Measurements from ENCODE around the gene OXTR.

Gene OXTR

GRCh38 chr3:8777201-8777977 lies 8.0 kb upstream of the OXTR start:
- Histone ChIP-seq H3K27me3 (ENCODE audit: control insufficient read depth, insufficient read depth, low read length) (no peaks in the 10 kb centered on the region), H3K9me3 (ENCODE audit: control insufficient read depth, low read length) (no peaks in the 10 kb centered on the region), H3K36me3 (ENCODE audit: control insufficient read depth, insufficient read depth, low read length) (no peaks in the 10 kb centered on the region), H3K4me1 (no peaks in the 10 kb centered on the region), H2AFZ (no peak overlapping the region), H3K4me3 (ENCODE audit: low read depth, low read length) (no peak overlapping the region), H3K27ac (no peak overlapping the region), H3K79me2 (no peaks in the 10 kb centered on the region), H3K9ac (no peak overlapping the region), H3K4me2 (ENCODE audit: low read length) (no peak overlapping the region)
- TF ChIP-seq CTCF (IDR thresholded peaks at IDR 0.05): no peak

DNA sequence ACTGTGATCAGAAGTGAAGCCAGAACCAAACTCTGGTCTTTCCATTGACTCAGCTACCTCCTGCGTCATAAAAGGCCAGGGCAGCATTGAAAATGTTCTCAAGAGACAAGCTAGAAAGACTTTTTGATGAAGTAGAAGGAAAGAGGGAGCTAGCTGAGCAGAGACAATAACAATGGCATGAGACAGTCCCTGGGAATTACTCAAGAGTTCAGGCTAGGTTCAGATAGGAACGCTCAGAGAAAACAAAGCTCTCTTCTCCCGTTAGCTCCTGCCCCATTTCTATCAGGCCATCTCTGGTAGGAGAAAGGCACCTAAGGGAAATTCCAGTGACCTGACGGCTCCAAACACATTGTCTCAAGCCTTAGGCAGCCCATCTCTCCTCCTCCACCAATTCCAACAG lies 7.0 kb upstream of the OXTR start:
- H3K4me2 ChIP-seq (ENCODE audit: low read length): no peak overlapping the region
- no peaks in the 10 kb centered on the region for H3K79me2 ChIP-seq
- no peaks in the 10 kb centered on the region for H3K36me3 ChIP-seq (ENCODE audit: control insufficient read depth, insufficient read depth, low read length)
- TF ChIP-seq CTCF (IDR thresholded peaks at IDR 0.05): no peak
- H2AFZ ChIP-seq: no peak overlapping the region
- H3K4me1 ChIP-seq: no peaks in the 10 kb centered on the region
- no peak overlapping the region for H3K9ac ChIP-seq
- no peak overlapping the region for H3K4me3 ChIP-seq (ENCODE audit: low read depth, low read length)
- no peaks in the 10 kb centered on the region for H3K9me3 ChIP-seq (ENCODE audit: control insufficient read depth, low read length)
- H3K27me3 ChIP-seq (ENCODE audit: control insufficient read depth, insufficient read depth, low read length): no peaks in the 10 kb centered on the region
- no peak overlapping the region for H3K27ac ChIP-seq

DNA sequence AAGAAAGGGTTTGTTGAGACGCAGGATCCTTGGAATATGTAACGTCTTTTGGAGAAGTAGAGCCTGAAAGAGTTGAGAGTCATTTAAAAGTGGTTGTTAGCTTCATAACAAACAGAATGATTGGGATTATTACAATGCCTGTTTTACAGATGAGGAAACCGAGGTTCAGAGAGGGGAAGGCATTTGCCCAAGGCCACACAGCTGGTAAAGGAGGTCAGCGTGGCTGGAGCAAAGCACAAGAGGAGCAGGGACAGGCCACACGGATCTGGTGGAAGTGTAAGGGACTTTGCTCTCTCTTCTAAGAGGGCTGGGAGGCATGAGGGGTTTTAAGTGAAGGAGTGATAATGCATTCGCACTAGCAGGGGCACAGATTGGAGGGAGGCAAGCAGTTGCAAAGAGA lies 6.2 kb upstream of the OXTR start:
- Histone ChIP-seq H3K4me1 (no peaks in the 10 kb centered on the region), H3K27ac (no peak overlapping the region), H3K4me3 (ENCODE audit: low read depth, low read length) (no peak overlapping the region), H3K36me3 (ENCODE audit: control insufficient read depth, insufficient read depth, low read length) (no peaks in the 10 kb centered on the region), H3K9me3 (ENCODE audit: control insufficient read depth, low read length) (no peaks in the 10 kb centered on the region), H2AFZ (no peak overlapping the region), H3K27me3 (ENCODE audit: control insufficient read depth, insufficient read depth, low read length) (no peaks in the 10 kb centered on the region), H3K79me2 (no peaks in the 10 kb centered on the region), H3K9ac (no peak overlapping the region), H3K4me2 (ENCODE audit: low read length) (no peak overlapping the region)
- no peak for TF ChIP-seq CTCF (IDR thresholded peaks at IDR 0.05)

GRCh38 chr3:8775181-8775580 lies 5.8 kb upstream of the OXTR start:
- Histone ChIP-seq H3K4me1 (no peaks in the 10 kb centered on the region), H3K9ac (no peak overlapping the region), H3K4me3 (ENCODE audit: low read depth, low read length) (no peak overlapping the region), H3K36me3 (ENCODE audit: control insufficient read depth, insufficient read depth, low read length) (no peaks in the 10 kb centered on the region), H3K79me2 (no peaks in the 10 kb centered on the region), H3K9me3 (ENCODE audit: control insufficient read depth, low read length) (no peaks in the 10 kb centered on the region), H3K27ac (no peak overlapping the region), H3K27me3 (ENCODE audit: control insufficient read depth, insufficient read depth, low read length) (no peaks in the 10 kb centered on the region), H2AFZ (no peak overlapping the region), H3K4me2 (ENCODE audit: low read length) (no peak overlapping the region)
- TF ChIP-seq CTCF (IDR thresholded peaks at IDR 0.05): no peak

DNA sequence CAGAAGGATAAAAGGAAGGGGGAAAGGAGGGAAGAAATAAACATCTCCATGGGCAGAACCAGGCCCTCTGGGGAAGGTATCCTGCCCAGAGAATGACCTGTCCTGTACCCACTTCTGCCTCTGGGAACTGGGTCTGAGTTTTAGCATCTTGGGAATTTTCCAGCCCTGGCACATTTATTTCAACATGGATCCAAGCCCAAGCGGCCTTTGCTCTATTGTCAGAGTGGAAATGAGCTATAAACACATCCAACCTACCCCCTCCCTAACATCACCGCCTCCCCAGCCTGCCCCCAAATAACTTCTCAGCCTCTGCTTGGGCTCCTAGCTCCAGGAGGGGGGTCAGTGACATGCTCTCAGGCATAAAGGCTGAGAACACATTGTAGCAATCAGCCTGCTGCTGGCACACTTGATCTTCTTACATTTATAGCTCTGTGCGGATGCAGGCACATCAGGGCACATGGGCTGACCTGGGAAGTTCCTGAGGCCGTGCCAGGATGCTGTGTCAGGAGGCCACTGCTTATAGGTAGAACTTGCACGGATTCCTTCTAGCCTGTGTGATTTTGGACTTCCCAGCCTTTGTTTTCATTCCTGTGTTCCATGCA lies 4.6 kb upstream of the OXTR start:
- Histone ChIP-seq H3K79me2 (no peaks in the 10 kb centered on the region), H3K4me1 (no peaks in the 10 kb centered on the region), H3K27me3 (ENCODE audit: control insufficient read depth, insufficient read depth, low read length) (peaks cover 3% of the 10 kb centered on the region), H2AFZ (no peak overlapping the region), H3K4me3 (ENCODE audit: low read depth, low read length) (no peak overlapping the region), H3K9me3 (ENCODE audit: control insufficient read depth, low read length) (no peaks in the 10 kb centered on the region), H3K4me2 (ENCODE audit: low read length) (no peak overlapping the region), H3K27ac (no peak overlapping the region), H3K36me3 (ENCODE audit: control insufficient read depth, insufficient read depth, low read length) (no peaks in the 10 kb centered on the region), H3K9ac (no peak overlapping the region)
- no peak for TF ChIP-seq CTCF (IDR thresholded peaks at IDR 0.05)

All from parathyroid adenoma (tissue), 2 donors.